PC-9 (cell line): ENCODE results near the gene MATK.

ENCODE experiments used
- EZH2 ChIP-seq: fragments of 200-600 bp; sonication (generic); IDR thresholded peaks from 2 replicates; pipeline ENCODE4 v1.8.0; 2017; ENCODE audit warnings: antibody characterized with exemption, low read depth
- TF ChIP-seq, protein P1 (sequence below): fragments of 200-600 bp; sonication (generic); conservative IDR thresholded peaks from 2 replicates; pipeline ENCODE4 v1.6.1; 2017; ENCODE audit warnings: mixed run types, antibody characterized with exemption, mild to moderate bottlenecking, moderate library complexity

DNA sequence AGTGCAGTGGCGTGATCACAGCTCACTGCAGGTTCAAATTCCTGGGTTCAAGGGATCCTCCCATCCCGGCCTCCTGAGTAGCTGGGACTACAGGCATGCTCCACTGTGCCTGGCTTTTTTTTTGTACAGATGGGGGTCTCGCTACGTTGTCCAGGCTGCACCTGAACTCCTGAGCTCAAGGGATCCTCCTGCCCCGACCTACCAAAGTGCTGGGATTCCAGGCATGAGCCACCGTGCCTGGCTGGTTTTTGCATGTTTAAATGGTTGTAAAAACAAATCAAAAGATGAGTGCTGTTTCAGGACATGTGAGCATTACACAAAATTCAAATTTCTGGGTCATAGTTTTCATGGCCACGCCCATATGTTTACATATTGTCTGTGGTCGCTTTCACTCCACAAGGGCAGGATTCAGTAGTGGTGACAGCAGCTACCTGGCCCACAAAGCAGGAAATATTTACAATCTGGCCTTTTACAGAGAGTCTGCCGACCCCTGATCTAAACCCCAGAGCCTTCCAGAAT is 5.3 kb downstream of the MATK start:
- TF ChIP-seq, protein P1, sequence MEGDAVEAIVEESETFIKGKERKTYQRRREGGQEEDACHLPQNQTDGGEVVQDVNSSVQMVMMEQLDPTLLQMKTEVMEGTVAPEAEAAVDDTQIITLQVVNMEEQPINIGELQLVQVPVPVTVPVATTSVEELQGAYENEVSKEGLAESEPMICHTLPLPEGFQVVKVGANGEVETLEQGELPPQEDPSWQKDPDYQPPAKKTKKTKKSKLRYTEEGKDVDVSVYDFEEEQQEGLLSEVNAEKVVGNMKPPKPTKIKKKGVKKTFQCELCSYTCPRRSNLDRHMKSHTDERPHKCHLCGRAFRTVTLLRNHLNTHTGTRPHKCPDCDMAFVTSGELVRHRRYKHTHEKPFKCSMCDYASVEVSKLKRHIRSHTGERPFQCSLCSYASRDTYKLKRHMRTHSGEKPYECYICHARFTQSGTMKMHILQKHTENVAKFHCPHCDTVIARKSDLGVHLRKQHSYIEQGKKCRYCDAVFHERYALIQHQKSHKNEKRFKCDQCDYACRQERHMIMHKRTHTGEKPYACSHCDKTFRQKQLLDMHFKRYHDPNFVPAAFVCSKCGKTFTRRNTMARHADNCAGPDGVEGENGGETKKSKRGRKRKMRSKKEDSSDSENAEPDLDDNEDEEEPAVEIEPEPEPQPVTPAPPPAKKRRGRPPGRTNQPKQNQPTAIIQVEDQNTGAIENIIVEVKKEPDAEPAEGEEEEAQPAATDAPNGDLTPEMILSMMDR, result no peak
- no peak for TF ChIP-seq EZH2
